ENCODE results near the gene AGFG2. TPM values are rescaled to one million over a fixed set of nuclear protein-coding genes. Genes with fewer than 3 reads are reported as not detected.

Gene AGFG2, protein sequence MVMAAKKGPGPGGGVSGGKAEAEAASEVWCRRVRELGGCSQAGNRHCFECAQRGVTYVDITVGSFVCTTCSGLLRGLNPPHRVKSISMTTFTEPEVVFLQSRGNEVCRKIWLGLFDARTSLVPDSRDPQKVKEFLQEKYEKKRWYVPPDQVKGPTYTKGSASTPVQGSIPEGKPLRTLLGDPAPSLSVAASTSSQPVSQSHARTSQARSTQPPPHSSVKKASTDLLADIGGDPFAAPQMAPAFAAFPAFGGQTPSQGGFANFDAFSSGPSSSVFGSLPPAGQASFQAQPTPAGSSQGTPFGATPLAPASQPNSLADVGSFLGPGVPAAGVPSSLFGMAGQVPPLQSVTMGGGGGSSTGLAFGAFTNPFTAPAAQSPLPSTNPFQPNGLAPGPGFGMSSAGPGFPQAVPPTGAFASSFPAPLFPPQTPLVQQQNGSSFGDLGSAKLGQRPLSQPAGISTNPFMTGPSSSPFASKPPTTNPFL
- 4.0 and 8.6 TPM in 2 replicates for total RNA-seq

DNA sequence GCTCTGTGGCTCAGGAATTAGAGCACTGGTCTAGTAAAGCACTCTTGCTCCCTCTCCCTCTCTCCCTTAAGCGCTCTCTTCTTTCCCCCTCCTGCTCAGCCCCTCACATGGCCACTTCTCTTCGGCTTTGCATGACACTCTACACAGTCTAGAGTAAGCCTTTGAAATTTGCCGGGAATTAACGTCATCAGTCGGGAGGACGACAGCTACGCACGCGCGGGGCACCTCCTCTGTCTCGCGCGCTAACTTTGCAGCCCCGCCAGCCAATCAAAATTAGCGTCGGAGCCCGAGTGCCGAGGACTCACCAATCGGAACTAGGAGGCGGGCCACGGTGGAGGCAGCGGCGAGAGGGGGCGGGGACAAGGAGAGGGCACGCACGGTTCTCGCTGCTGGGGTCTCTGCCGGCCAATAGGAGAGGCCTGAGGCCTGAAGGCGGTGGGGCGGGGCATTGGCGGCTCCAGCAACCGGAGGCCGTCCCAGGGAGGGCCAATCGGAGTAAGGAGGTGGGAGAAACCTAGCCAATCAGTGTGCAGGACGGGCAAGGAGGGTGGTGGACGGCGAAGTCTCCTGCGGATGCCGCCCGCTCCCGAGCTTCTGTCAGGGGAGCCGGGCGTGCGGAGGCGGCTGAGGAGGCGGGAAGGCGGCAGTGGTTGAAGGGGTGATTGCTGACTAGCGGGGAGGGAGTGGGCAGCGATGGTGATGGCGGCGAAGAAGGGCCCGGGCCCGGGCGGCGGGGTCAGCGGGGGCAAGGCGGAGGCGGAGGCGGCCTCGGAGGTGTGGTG is at the start of gene AGFG2:
Gene AGFG2, plus strand, starts transcription at position 550 of the 782 bp plus-strand sequence. Its CDS starts 144 bp downstream, at position 694.
- H3K4me3 ChIP-seq (ENCODE audit: low read depth, low read length): peak within 1 kb of the TSS; percentile 83
- TF ChIP-seq, protein P1, sequence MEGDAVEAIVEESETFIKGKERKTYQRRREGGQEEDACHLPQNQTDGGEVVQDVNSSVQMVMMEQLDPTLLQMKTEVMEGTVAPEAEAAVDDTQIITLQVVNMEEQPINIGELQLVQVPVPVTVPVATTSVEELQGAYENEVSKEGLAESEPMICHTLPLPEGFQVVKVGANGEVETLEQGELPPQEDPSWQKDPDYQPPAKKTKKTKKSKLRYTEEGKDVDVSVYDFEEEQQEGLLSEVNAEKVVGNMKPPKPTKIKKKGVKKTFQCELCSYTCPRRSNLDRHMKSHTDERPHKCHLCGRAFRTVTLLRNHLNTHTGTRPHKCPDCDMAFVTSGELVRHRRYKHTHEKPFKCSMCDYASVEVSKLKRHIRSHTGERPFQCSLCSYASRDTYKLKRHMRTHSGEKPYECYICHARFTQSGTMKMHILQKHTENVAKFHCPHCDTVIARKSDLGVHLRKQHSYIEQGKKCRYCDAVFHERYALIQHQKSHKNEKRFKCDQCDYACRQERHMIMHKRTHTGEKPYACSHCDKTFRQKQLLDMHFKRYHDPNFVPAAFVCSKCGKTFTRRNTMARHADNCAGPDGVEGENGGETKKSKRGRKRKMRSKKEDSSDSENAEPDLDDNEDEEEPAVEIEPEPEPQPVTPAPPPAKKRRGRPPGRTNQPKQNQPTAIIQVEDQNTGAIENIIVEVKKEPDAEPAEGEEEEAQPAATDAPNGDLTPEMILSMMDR (IDR thresholded peaks at IDR 0.05; ENCODE audit: insufficient read depth, low read length, poor library complexity, severe bottlenecking): no peak
- peak; percentile 96 for DNase-seq (ENCODE audit: low read depth)

DNA sequence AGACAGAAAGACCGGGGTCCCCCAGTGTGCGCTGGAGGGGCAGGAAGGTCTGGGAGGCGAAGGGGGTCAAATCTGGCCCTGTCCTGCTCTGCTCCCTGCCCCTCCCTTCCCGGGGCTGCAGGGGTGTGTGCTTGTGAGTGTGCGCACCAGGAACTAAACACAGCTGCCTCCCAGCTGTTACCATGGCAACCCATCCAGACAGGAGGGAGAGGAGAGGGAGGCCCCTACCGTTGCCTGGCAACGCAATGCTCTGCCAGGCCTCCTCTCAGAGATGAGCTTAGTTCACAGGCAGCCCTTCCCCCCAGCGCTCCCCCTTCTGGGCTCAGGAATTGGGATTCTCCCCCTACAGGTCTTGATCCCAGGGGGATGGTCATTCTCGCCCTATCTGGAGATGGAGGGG is 49.2 kb upstream of the AGFG2 start:
- H3K36me3 ChIP-seq (ENCODE audit: control insufficient read depth, insufficient read depth, low read length): no peaks in the 10 kb centered on the region
- no peak overlapping the region for H3K4me3 ChIP-seq (ENCODE audit: low read depth, low read length)
- peaks cover 3% of the 10 kb centered on the region for H3K27me3 ChIP-seq (ENCODE audit: control insufficient read depth, insufficient read depth, low read length)
- TF ChIP-seq, protein P1 (IDR thresholded peaks at IDR 0.05; ENCODE audit: insufficient read depth, low read length, poor library complexity, severe bottlenecking): no peak
- DNase-seq (ENCODE audit: low read depth): peak; percentile 69

More for the DNA sequence above, at the start of gene AGFG2:
- Histone ChIP-seq H3K36me3 (ENCODE audit: control insufficient read depth, insufficient read depth, low read length) (no peaks in the 10 kb centered on the region), H3K27me3 (ENCODE audit: control insufficient read depth, insufficient read depth, low read length) (no peaks in the 10 kb centered on the region)

DNA sequence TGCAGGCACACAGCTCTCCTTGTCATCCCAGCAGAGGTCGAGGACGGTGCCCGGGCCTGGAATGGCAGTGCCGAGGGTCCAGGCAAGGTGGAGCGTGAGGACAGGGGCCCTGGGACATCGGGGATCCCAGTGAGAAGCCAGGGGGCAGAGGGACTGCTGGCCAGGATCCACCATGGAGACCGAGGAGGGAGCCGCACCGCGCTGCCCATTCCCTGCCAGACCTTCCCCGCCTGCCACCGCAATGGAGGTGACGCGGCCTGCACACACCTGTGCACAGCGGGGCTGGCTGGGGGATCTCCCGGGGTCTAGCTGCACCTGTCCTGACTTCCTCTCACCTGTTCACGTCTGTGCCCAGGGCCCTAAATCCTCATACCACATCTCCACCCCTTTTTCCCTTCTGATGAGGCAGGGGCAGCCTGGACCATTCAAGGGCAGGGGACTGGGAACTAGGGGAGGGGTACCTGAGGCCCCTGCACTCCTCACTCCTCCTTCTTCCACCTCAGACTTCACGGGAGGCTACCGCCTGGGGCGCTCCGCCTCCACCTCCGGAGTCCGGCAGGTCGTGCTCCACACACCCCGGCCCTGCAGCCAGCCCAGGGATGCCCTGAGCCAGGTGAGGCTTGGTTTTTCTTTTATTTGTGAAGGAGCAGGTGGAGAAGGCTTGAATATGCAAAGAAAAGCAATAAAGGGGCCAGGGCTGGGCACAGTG is 48.4 kb upstream of the AGFG2 start:
- H3K4me3 ChIP-seq (ENCODE audit: low read depth, low read length): no peak overlapping the region
- H3K36me3 ChIP-seq (ENCODE audit: control insufficient read depth, insufficient read depth, low read length): no peaks in the 10 kb centered on the region
- TF ChIP-seq, protein P1 (IDR thresholded peaks at IDR 0.05; ENCODE audit: insufficient read depth, low read length, poor library complexity, severe bottlenecking): no peak
- no peak for DNase-seq (ENCODE audit: low read depth)
- peaks cover 3% of the 10 kb centered on the region for H3K27me3 ChIP-seq (ENCODE audit: control insufficient read depth, insufficient read depth, low read length)

DNA sequence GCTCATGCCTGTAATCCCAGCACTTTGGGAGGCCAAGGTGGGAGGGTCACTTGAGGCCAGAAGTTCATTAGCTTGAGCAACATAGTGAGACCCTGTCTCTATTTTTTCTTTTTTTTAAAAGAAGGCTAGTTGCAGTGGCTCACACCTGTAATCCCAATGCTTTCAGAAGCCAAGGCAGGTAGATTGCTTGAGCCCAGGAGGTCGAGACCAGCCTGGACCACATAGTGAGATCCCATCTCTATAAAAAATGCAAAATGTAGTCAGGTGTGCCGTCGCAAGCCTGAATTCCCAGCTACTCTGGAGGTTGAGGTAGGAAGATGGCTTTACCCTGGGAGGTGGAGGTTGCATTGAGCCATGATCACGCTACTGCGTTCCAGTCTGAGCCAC is 47.8 kb upstream of the AGFG2 start:
- TF ChIP-seq, protein P1 (IDR thresholded peaks at IDR 0.05; ENCODE audit: insufficient read depth, low read length, poor library complexity, severe bottlenecking): no peak
- Histone ChIP-seq H3K4me3 (ENCODE audit: low read depth, low read length) (no peak overlapping the region), H3K27me3 (ENCODE audit: control insufficient read depth, insufficient read depth, low read length) (peaks cover 3% of the 10 kb centered on the region), H3K36me3 (ENCODE audit: control insufficient read depth, insufficient read depth, low read length) (no peaks in the 10 kb centered on the region)
- DNase-seq (ENCODE audit: low read depth): no peak

DNA sequence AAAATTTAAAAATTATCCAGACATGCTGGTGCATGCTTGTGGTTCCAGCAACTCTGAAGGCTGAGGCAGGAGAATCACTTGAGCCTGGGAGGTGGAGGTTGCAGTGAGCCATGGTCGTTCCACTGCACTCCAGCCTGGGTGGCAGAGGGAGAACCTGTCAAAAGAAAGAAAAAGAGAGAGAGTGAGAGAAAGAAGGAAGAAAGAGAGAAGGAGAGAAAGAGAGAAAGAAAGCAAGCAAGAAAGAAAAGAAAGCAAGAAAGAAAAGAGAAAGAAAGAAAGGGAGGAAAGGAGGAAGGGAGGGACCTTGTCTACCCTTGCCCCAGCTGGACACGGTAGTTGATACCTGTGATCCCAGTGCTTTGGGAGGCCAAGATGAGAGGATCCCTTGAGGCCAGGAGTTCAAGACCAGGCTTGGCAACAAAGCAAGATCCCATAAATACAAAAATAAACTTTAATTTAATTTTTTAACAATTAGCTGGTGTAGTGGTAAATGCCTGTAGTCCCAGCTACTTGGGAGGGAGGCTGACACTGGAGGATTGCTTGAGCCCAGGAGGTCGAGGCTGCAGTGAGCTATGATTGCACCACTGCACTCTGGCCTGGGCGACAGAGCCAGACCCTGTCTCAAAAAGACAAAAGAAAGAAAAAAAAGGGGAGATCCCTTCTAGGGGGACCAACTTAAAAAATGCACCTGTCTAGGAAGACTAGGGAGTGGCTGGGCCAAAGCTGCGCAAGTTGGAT is 46.1 kb upstream of the AGFG2 start:
- peak overlapping the region; percentile 13 for H3K4me3 ChIP-seq (ENCODE audit: low read depth, low read length)
- TF ChIP-seq, protein P1 (IDR thresholded peaks at IDR 0.05; ENCODE audit: insufficient read depth, low read length, poor library complexity, severe bottlenecking): no peak
- no peaks in the 10 kb centered on the region for H3K36me3 ChIP-seq (ENCODE audit: control insufficient read depth, insufficient read depth, low read length)
- DNase-seq (ENCODE audit: low read depth): no peak
- H3K27me3 ChIP-seq (ENCODE audit: control insufficient read depth, insufficient read depth, low read length): peaks cover 3% of the 10 kb centered on the region
